Nephron (organoid): Measurements from ENCODE around the gene MS4A14.
"Not testable (repeated sequence)": the region's sequence is repeated elsewhere in the genome, so short reads cannot be mapped to it uniquely, and the experiment has no call there.

ENCODE experiments used
- H3K27ac Mint-ChIP-seq, 3 experiments: 2 replicates each; pipeline ENCODE4 v1.8.0; 2020; ENCODE audit warnings: mixed read lengths in 3 of 3, mild to moderate bottlenecking in 2 of 3, moderate library complexity in 1 of 3
- H3K27me3 Mint-ChIP-seq: 2 replicates; pipeline ENCODE4 v1.8.0; 2021; ENCODE audit warnings: low read depth, mild to moderate bottlenecking, moderate library complexity, mixed read lengths
- H3K36me3 Mint-ChIP-seq: 2 replicates; pipeline ENCODE4 v1.8.0; 2020; ENCODE audit warnings: low read depth, mixed read lengths
- H3K4me1 Mint-ChIP-seq: 2 replicates; pipeline ENCODE4 v1.8.0; 2020; ENCODE audit warnings: mixed read lengths
- H3K4me3 Mint-ChIP-seq, 3 experiments: 2 replicates each; pipeline ENCODE4 v1.8.0; 2020; ENCODE audit warnings: mild to moderate bottlenecking in 3 of 3, mixed read lengths in 3 of 3, moderate library complexity in 2 of 3
- H3K9me3 Mint-ChIP-seq: 2 replicates; pipeline ENCODE4 v1.8.0; 2020; ENCODE audit warnings: mixed read lengths
- CTCF ChIP-seq, 3 experiments: fragments of 200-600 bp; sonication (generic); IDR thresholded peaks; one replicate each; pipeline ENCODE4 v1.5.0; 2021; ENCODE audit warnings: antibody characterized with exemption in 3 of 3; ENCODE audit not compliant: unreplicated experiment in 3 of 3

Gene MS4A14

GRCh38 chr11:60429272-60429671, 33.0 kb downstream of the MS4A14 start, which contains the start of gene MS4A5:
Gene MS4A5, plus strand, starts transcription at chr11:60429572. Its CDS starts 103 bp downstream, at chr11:60429675.
- H3K36me3 Mint-ChIP-seq, result no peaks in the 10 kb centered on the region
- no peaks in the 10 kb centered on the region for H3K9me3 Mint-ChIP-seq
- peak within 1 kb of the TSS in 1 of 3 experiments; percentile 35 for H3K27ac Mint-ChIP-seq
- H3K4me1 Mint-ChIP-seq, result no peaks in the 10 kb centered on the region
- no peak for TF ChIP-seq CTCF (IDR thresholded peaks at IDR 0.05; ENCODE audit: unreplicated experiment in 3 of 3)
- no peaks in the 10 kb centered on the region for H3K27me3 Mint-ChIP-seq
- no peak within 1 kb of the TSS for H3K4me3 Mint-ChIP-seq

GRCh38 chr11:60431251-60431650, 35.0 kb downstream of the MS4A14 start:
- peak overlapping the region; percentile 24 to 94 (median 48) for H3K27ac Mint-ChIP-seq
- no peaks in the 10 kb centered on the region for H3K27me3 Mint-ChIP-seq
- H3K4me3 Mint-ChIP-seq, result no peak overlapping the region
- TF ChIP-seq CTCF (IDR thresholded peaks at IDR 0.05; ENCODE audit: unreplicated experiment in 3 of 3), result no peak
- H3K4me1 Mint-ChIP-seq, result no peaks in the 10 kb centered on the region
- no peaks in the 10 kb centered on the region for H3K36me3 Mint-ChIP-seq
- H3K9me3 Mint-ChIP-seq, result no peaks in the 10 kb centered on the region

- Mint-ChIP-seq H3K27ac (peak overlapping the region in 1 of 3 experiments; percentile 12), H3K36me3 (no peaks in the 10 kb centered on the region), H3K4me1 (no peaks in the 10 kb centered on the region), H3K9me3 (no peaks in the 10 kb centered on the region), H3K4me3 (no peak overlapping the region), H3K27me3 (no peaks in the 10 kb centered on the region)
- no peak for TF ChIP-seq CTCF (IDR thresholded peaks at IDR 0.05; ENCODE audit: unreplicated experiment in 3 of 3)
These were observed 37.1 kb downstream of the MS4A14 start for GRCh38 chr11:60433401-60433800.

GRCh38 chr11:60447070-60447469, 50.8 kb downstream of the MS4A14 start:
- no peak for TF ChIP-seq CTCF (IDR thresholded peaks at IDR 0.05; ENCODE audit: unreplicated experiment in 3 of 3)
- H3K4me1 Mint-ChIP-seq, result no peaks in the 10 kb centered on the region
- peaks cover 7% of the 10 kb centered on the region for H3K9me3 Mint-ChIP-seq
- H3K27ac Mint-ChIP-seq, result no peak overlapping the region
- no peaks in the 10 kb centered on the region for H3K27me3 Mint-ChIP-seq
- no peaks in the 10 kb centered on the region for H3K36me3 Mint-ChIP-seq
- no peak overlapping the region for H3K4me3 Mint-ChIP-seq

- Mint-ChIP-seq H3K9me3 (peaks cover 7% of the 10 kb centered on the region), H3K27ac (no peak overlapping the region), H3K4me1 (no peaks in the 10 kb centered on the region), H3K4me3 (no peak overlapping the region), H3K36me3 (no peaks in the 10 kb centered on the region), H3K27me3 (no peaks in the 10 kb centered on the region)
- TF ChIP-seq CTCF (IDR thresholded peaks at IDR 0.05; ENCODE audit: unreplicated experiment in 3 of 3), result no peak
These were observed 51.6 kb downstream of the MS4A14 start for GRCh38 chr11:60447846-60448245.

- not testable (repeated sequence) for H3K4me1 Mint-ChIP-seq, H3K36me3 Mint-ChIP-seq, H3K4me3 Mint-ChIP-seq, H3K27ac Mint-ChIP-seq, H3K9me3 Mint-ChIP-seq, H3K27me3 Mint-ChIP-seq
These were observed 54.9 kb downstream of the MS4A14 start for GRCh38 chr11:60451185-60451584.
